GM10266 (cell line): ENCODE measurements around the gene PRIMA1.

Source experiments
- DNase-seq: peaks from one replicate; pipeline ENCODE4 v3.0.0; 2012; ENCODE audit errors: extremely low spot score
- CTCF ChIP-seq: IDR thresholded peaks from 2 replicates; pipeline ENCODE4 v1.5.1; 2012; ENCODE audit warnings: mild to moderate bottlenecking, low read depth; ENCODE audit not compliant: control insufficient read depth, insufficient read depth; ENCODE audit errors: missing control alignments

PRIMA1 gene

GRCh38 chr14:93757206-93757605 lies 31.1 kb downstream of the PRIMA1 start:
- DNase-seq: no peak

GRCh38 chr14:93753647-93754046 lies 34.6 kb downstream of the PRIMA1 start:
- TF ChIP-seq CTCF: no peak
- no peak for DNase-seq

More at GRCh38 chr14:93757206-93757605, 31.1 kb downstream of the PRIMA1 start:
- no peak for TF ChIP-seq CTCF

GRCh38 chr14:93752980-93753561 lies 35.2 kb downstream of the PRIMA1 start:
- no peak for DNase-seq
- no peak for TF ChIP-seq CTCF

- TF ChIP-seq CTCF: no peak
- DNase-seq: no peak
Observed at GRCh38 chr14:93751946-93752655, 36.2 kb downstream of the PRIMA1 start.

- DNase-seq: no peak
- TF ChIP-seq CTCF: no peak
Observed at GRCh38 chr14:93749076-93749420, 39.2 kb downstream of the PRIMA1 start.

GRCh38 chr14:93748208-93749075 lies 39.8 kb downstream of the PRIMA1 start:
- DNase-seq: no peak
- TF ChIP-seq CTCF: no peak
